ENCODE measurements around the gene TSEN54.
A peak's percentile ranks its signal among the peaks of the same experiment; 100 is the strongest.

Gene TSEN54

DNA sequence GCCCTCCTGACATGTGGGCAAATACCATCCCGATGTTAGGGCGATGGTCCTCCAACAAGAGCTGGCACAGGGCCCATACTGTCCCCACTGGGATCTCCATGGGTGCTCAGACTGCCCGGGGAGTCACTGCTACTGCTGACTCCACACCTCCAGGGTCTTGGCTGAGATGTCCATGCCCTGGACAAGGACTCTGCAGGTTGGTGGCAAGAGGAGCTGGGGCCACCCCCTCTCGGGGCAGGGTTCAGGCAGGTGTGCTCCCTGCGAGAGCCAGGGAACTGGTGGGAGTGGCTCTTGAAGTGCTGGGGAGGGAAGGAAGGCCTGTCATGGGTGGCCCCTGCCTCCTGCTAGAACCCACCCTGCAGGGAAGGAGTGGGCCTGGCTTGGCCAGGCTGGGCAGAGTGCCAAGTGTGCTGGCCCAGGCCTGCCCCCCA lies 7.4 kb upstream of the TSEN54 start:
- Histone ChIP-seq H3K9ac (no peak overlapping the region), H3K27ac (peak overlapping the region; percentile 80), H3K27me3 (ENCODE audit: control insufficient read depth, insufficient read depth, low read length) (no peaks in the 10 kb centered on the region), H3K4me3 (ENCODE audit: low read depth, low read length) (no peak overlapping the region), H3K36me3 (ENCODE audit: control insufficient read depth, insufficient read depth, low read length) (no peaks in the 10 kb centered on the region), H3K4me1 (peaks cover 13% of the 10 kb centered on the region), H2AFZ (no peak overlapping the region), H3K9me3 (ENCODE audit: control insufficient read depth, low read length) (no peaks in the 10 kb centered on the region), H3K79me2 (no peaks in the 10 kb centered on the region), H3K4me2 (ENCODE audit: low read length) (no peak overlapping the region)
- TF ChIP-seq CTCF (IDR thresholded peaks at IDR 0.05): no peak

DNA sequence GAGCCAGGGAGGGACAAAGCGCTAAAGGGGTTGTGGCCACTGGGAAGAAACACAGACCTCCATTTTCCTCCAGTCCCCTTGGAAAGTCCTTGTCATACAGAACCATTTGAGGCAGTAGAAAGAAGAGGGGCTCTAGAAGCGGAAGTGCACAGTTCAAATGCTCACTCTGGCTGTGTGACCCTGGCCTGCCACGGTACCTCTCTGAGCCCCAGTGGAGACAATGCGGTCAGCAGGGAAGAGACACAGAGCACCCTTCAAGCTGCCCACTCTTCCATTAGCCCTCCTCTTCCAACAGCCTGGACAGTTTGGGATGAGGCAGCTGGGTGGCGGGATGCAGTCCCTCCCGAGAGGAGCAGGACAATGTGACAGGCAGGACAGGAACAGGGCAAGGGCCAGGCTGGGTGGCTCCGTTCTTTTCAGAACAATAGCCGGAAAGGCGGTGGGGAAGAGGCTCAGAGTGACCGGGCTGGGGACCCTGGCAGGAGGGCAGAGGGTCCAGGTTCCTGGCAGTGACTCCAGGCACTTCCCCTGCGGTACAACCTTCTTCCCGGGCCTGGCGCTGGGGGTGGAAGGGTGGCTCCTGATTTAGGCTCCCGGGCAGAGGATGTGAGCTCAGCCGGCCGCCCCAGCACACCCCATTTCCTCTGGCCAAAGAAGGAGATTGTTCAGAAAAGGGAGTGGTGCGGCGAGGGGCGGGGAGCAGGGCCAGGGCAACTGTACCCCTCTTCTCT lies 6.6 kb upstream of the TSEN54 start:
- Histone ChIP-seq H3K36me3 (ENCODE audit: control insufficient read depth, insufficient read depth, low read length) (no peaks in the 10 kb centered on the region), H2AFZ (no peak overlapping the region), H3K27ac (peak overlapping the region; percentile 89)

DNA sequence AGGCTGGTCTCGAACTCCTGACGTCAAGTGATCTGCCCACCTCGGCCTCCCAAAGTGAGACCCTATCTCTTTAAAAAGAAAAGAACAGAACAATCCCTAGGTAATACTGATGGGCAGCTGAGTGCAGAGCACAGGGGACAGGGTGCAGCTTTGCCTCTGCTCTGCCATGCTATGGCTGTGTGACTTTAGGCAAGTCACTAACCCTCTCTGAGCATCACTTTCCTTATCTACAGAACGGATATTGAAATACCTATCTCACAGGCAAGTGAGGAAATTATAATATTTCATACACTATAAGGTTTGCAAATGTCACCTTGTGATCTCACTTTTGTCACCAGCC lies 5.1 kb upstream of the TSEN54 start:
- Histone ChIP-seq H3K27ac (peak overlapping the region; percentile 89), H3K9me3 (ENCODE audit: control insufficient read depth, low read length) (no peaks in the 10 kb centered on the region), H2AFZ (no peak overlapping the region), H3K27me3 (ENCODE audit: control insufficient read depth, insufficient read depth, low read length) (no peaks in the 10 kb centered on the region), H3K36me3 (ENCODE audit: control insufficient read depth, insufficient read depth, low read length) (no peaks in the 10 kb centered on the region), H3K79me2 (peaks cover 2% of the 10 kb centered on the region), H3K4me1 (peaks cover 10% of the 10 kb centered on the region), H3K4me3 (ENCODE audit: low read depth, low read length) (no peak overlapping the region), H3K9ac (no peak overlapping the region), H3K4me2 (ENCODE audit: low read length) (peak overlapping the region; percentile 46)
- TF ChIP-seq CTCF (IDR thresholded peaks at IDR 0.05): no peak

More for the DNA sequence above, 6.6 kb upstream of the TSEN54 start:
- H3K79me2 ChIP-seq: no peaks in the 10 kb centered on the region
- TF ChIP-seq CTCF (IDR thresholded peaks at IDR 0.05): no peak
- no peaks in the 10 kb centered on the region for H3K9me3 ChIP-seq (ENCODE audit: control insufficient read depth, low read length)
- peak overlapping the region; percentile 14 for H3K4me2 ChIP-seq (ENCODE audit: low read length)
- peaks cover 10% of the 10 kb centered on the region for H3K4me1 ChIP-seq
- no peaks in the 10 kb centered on the region for H3K27me3 ChIP-seq (ENCODE audit: control insufficient read depth, insufficient read depth, low read length)
- no peak overlapping the region for H3K4me3 ChIP-seq (ENCODE audit: low read depth, low read length)
- no peak overlapping the region for H3K9ac ChIP-seq

DNA sequence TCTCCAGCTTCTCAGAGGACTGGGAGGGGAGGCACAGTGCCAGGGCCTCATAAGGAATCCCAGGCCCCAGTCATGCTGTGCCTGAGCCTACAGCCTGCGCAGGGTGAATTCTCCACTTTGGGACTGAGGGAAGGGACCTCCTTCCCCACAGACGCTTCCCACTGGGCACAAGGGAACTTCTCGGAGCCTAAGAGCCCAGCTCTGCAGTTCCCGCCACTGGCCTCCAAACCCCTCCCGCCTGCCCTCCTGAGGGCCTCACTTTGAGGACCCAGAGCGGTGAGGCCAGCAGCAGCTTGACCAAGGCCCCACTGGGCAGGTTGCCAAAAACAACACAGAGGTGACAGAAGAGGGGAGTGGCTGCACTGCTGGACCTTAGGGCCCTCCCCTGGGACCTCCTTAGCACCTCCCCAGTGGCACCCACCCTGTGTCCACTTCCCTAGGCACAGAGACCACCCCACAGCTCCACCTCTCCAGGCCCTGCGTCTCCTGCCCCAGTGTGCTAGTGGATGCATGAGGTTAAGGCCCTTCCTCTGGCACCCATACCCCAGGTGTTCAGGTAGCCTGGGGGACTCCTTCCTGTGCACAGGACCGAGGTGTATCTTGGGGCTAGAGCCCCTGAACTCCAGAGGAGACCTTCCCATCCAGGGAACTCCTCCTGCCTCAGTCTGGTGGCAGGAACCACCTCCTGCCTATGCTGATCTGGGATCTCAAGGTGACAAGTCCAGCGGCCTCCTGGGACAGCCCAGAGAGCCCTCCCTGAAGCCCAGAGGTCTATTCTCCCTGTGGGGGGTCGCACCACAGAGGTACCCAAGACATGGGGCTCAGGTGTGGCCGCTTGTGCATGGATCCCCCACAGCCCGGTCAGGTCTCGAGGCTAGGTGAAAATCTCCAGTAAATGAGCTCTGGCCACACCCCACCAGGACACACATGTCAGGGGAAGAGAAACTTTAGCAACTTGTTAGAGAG lies 4.4 kb upstream of the TSEN54 start:
- H3K4me3 ChIP-seq (ENCODE audit: low read depth, low read length): peak overlapping the region; percentile 30
- peak overlapping the region; percentile 46 for H3K4me2 ChIP-seq (ENCODE audit: low read length)
- H3K27ac ChIP-seq: peak overlapping the region; percentile 89
- H3K27me3 ChIP-seq (ENCODE audit: control insufficient read depth, insufficient read depth, low read length): no peaks in the 10 kb centered on the region
- no peaks in the 10 kb centered on the region for H3K9me3 ChIP-seq (ENCODE audit: control insufficient read depth, low read length)
- H2AFZ ChIP-seq: no peak overlapping the region
- no peak for TF ChIP-seq CTCF (IDR thresholded peaks at IDR 0.05)
- no peaks in the 10 kb centered on the region for H3K36me3 ChIP-seq (ENCODE audit: control insufficient read depth, insufficient read depth, low read length)
- H3K4me1 ChIP-seq: peaks cover 10% of the 10 kb centered on the region
- H3K9ac ChIP-seq: no peak overlapping the region
- peaks cover 2% of the 10 kb centered on the region for H3K79me2 ChIP-seq
